Activated CD8-positive, alpha-beta memory T cell treated with anti-CD3 and anti-CD28 coated beads, Interleukin-2, amount 50 U/mL, for 4 hours (primary cell): ENCODE measurements around the gene CCDC175.
A peak's percentile ranks its signal among the peaks of the same experiment; 100 is the strongest.

Source experiments
- DNase-seq: peaks from one replicate; pipeline ENCODE4 v3.0.0-alpha.2; 2020

CCDC175 gene

GRCh38 chr14:59481407-59481806 is 95.2 kb downstream of the CCDC175 start:
- no peak for DNase-seq

GRCh38 chr14:59480166-59480565 is 96.4 kb downstream of the CCDC175 start:
- no peak for DNase-seq

GRCh38 chr14:59478540-59478939 is 98.1 kb downstream of the CCDC175 start:
- no peak for DNase-seq

- DNase-seq, result no peak
Measured at GRCh38 chr14:59475709-59476108, 100.9 kb downstream of the CCDC175 start.

- DNase-seq, result no peak
Measured at GRCh38 chr14:59474172-59474571, 102.4 kb downstream of the CCDC175 start.

- peak; percentile 51 for DNase-seq
Measured at GRCh38 chr14:59465316-59466135, 111.1 kb downstream of the CCDC175 start, which contains the start of gene GPR135. TSS of gene GPR135 (minus strand) at chr14:59465380. CDS start at chr14:59465226, 154 bp downstream.

- peak; percentile 51 for DNase-seq
Measured at GRCh38 chr14:59464486-59465315, 111.9 kb downstream of the CCDC175 start.

GRCh38 chr14:59463787-59464485 is 112.7 kb downstream of the CCDC175 start:
- peak; percentile 28 for DNase-seq

- DNase-seq, result no peak
Measured at GRCh38 chr14:59461891-59462290, 114.7 kb downstream of the CCDC175 start.

- no peak for DNase-seq
Measured at GRCh38 chr14:59460378-59460777, 116.2 kb downstream of the CCDC175 start.

- no peak for DNase-seq
Measured at GRCh38 chr14:59458486-59458885, 118.1 kb downstream of the CCDC175 start.

- no peak for DNase-seq
Measured at GRCh38 chr14:59455411-59455810, 121.2 kb downstream of the CCDC175 start.
